ENCODE measurements around the gene PXK.

Gene PXK

DNA sequence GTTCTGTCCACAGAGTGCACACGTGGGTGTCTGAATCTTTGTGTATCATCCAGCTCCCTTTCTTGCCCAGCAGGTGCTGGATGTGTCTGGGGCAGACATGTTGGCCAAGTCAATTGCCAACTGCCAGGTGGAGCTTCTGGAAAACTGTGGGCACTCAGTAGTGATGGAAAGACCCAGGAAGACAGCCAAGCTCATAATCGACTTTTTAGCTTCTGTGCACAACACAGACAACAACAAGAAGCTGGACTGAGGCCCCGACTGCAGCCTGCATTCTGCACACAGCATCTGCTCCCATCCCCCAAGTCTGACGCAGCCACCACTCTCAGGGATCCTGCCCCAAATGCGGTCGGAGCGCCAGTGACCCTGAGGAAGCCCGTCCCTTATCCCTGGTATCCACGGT lies 39.2 kb upstream of the PXK start:
- no peak overlapping the region for H3K27ac ChIP-seq
- TF ChIP-seq, protein P1, sequence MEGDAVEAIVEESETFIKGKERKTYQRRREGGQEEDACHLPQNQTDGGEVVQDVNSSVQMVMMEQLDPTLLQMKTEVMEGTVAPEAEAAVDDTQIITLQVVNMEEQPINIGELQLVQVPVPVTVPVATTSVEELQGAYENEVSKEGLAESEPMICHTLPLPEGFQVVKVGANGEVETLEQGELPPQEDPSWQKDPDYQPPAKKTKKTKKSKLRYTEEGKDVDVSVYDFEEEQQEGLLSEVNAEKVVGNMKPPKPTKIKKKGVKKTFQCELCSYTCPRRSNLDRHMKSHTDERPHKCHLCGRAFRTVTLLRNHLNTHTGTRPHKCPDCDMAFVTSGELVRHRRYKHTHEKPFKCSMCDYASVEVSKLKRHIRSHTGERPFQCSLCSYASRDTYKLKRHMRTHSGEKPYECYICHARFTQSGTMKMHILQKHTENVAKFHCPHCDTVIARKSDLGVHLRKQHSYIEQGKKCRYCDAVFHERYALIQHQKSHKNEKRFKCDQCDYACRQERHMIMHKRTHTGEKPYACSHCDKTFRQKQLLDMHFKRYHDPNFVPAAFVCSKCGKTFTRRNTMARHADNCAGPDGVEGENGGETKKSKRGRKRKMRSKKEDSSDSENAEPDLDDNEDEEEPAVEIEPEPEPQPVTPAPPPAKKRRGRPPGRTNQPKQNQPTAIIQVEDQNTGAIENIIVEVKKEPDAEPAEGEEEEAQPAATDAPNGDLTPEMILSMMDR (conservative IDR thresholded peaks at IDR 0.05) = no peak
- no peak for TF ChIP-seq ZFX (IDR thresholded peaks at IDR 0.05)

DNA sequence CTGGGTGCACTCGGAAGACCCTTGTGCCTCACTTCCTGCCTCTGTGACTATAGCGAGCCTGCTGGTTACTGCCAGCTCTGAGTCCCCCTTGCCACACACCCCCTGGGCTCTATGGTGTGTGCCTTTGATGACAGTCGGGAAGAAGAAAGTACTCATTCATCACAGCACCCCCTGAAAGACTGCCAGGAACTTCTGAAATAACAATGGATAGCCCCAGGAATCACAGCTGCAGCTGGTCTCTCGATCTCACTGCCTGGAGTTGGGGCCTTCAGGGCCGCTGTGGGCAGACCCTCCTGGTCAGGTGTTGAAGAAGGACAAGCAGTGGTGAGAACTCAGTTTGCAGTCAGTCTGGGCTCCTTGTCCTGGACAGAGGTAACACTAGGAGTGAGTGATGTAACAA lies 36.4 kb upstream of the PXK start:
- TF ChIP-seq ZFX (IDR thresholded peaks at IDR 0.05) = no peak
- TF ChIP-seq, protein P1 (conservative IDR thresholded peaks at IDR 0.05) = no peak
- H3K27ac ChIP-seq = no peak overlapping the region

DNA sequence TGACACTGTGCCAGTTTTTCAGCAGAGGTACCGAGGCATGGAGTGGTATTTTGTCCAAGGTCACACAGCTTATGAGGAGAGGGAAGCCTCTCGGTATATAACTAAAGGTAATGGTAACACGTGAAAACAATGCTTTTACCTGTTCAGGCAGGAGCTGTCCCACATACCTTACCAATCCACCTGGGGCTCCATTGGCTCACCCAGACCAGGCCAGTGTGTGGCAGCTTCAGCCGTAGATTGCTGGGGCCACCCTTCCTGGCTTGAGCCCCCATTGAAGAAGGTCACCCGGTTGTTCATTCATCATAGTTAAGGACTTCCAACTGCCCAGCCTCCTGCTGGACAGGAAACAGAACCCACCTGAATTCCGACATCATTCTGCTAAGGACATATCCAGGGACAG lies 35.8 kb upstream of the PXK start:
- H3K27ac ChIP-seq = no peak overlapping the region
- TF ChIP-seq, protein P1 (conservative IDR thresholded peaks at IDR 0.05) = no peak
- TF ChIP-seq ZFX (IDR thresholded peaks at IDR 0.05) = no peak

DNA sequence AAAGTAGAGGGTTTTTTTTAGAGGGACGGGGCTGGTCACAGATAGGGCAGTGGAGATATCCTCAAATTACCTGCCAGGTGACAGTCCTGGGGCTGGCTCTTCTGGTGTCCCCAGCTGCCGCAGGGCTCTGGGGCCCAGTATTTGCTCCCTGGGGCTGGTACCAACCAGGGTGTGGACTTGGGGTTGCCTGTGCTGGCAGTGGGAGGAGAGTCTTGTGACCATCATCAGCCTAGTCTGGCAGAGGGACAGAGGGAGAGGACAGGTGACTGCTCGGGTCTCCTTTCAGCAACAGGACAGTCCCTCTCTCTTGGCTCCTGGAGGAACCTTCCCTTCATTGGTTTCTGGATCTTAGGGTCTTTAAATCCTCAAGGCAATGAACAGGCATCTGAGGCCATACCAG lies 34.5 kb upstream of the PXK start:
- H3K27ac ChIP-seq = no peak overlapping the region
- TF ChIP-seq, protein P1 (conservative IDR thresholded peaks at IDR 0.05) = no peak
- no peak for TF ChIP-seq ZFX (IDR thresholded peaks at IDR 0.05)

DNA sequence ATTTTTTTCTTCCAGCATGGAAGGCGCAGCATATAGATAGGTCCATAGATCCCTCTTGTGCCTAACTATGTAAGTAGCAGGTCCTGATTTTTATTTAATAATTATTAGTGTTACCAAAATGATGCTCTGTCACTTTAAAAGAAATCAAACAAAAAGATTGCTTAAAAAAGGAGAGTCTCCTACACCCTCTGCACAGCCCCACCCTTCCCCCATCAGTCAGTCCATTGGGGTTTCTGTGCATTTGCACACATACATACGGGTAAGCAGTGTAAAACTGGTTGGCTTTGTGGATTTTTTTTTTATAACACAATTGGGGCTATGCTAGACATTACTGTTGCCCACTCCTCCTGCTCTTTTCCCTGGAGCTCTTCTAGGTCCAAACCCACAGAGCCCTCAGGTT lies 33.6 kb upstream of the PXK start:
- TF ChIP-seq ZFX (IDR thresholded peaks at IDR 0.05) = no peak
- TF ChIP-seq, protein P1 (conservative IDR thresholded peaks at IDR 0.05) = no peak
- no peak overlapping the region for H3K27ac ChIP-seq

GRCh38 chr3:58299839-58300516 lies 32.7 kb upstream of the PXK start:
- no peak for TF ChIP-seq ZFX (IDR thresholded peaks at IDR 0.05)
- TF ChIP-seq, protein P1 (conservative IDR thresholded peaks at IDR 0.05) = peak; percentile 74
- H3K27ac ChIP-seq = no peak overlapping the region

GRCh38 chr3:58305882-58306711 lies 26.6 kb upstream of the PXK start, which contains the start of the genes HTD2 and RPP14:
Gene HTD2 (plus strand): TSS chr3:58306520. CDS start chr3:58317614, 11,094 bp downstream.
Gene RPP14 (plus strand): TSS chr3:58306245. CDS start chr3:58310330, 4,085 bp downstream.
- TF ChIP-seq ZFX (IDR thresholded peaks at IDR 0.05) = peak; percentile 50; the same call in 1 of the 2 replicates
- TF ChIP-seq, protein P1 (conservative IDR thresholded peaks at IDR 0.05) = peak; percentile 96

More at GRCh38 chr3:58305882-58306711, 26.6 kb upstream of the PXK start, which contains the start of the genes HTD2 and RPP14:
- H3K27ac ChIP-seq = peak within 1 kb of the TSS; percentile 93
